Cardiac fibroblast (primary cell): Measurements from ENCODE around the gene MCM3AP.

ENCODE experiments used
- DNase-seq, 2 donors: peaks; one replicate each; pipeline versions ENCODE4 v3.0.0 to v3.0.0-alpha.2; 2010; ENCODE audit warnings: low read depth in 2 of 2
- H3K4me3 ChIP-seq, 2 donors: replicated peaks in 1 of 2; 1 replicate in 1 of 2; 2 replicates in 1 of 2; pipeline ENCODE4 v1.5.1; 2011; ENCODE audit warnings: low read depth in 2 of 2, low read length in 2 of 2, mild to moderate bottlenecking in 2 of 2, moderate library complexity in 1 of 2
- CTCF ChIP-seq: IDR thresholded peaks from one replicate; pipeline ENCODE4 v1.5.1; 2011; ENCODE audit warnings: low read depth, mild to moderate bottlenecking, low read length, inconsistent platforms

The MCM3AP gene

DNA sequence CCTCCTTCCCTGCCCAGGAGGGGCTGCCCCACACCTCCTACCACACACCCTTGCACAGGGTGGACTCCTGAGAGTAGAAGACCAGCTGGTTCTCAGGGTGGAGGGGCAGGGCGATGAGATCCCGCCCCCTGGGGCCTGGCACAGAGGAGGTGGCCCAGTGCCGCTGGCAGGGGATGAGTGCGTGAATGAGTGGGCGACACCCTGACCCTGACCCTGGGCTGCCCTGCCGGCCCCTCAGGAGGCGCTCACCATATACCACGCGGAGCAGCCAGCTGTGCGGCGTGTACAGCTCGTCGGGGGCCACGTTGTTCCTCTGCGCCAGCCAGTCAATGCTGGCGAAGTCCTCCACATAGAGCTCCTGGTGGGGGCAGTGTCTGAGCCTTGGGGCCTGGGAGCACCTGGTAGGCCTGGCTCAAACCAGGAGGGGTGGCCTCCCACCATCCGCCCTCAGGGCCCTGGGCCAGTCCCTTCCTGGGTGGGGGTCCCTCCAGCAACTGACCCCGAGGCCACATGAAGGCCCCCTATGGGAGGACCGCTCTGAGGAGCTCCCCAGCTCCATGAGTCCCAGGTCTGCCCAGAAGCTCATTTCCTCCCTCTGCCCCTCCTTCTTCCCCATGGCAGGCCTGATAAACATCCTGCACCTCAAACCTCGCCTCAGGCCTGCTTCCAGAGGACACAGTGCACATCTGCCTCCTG is 69.8 kb downstream of the MCM3AP start:
- H3K4me3 ChIP-seq = no peak overlapping the region
- DNase-seq = no peak
- TF ChIP-seq CTCF = no peak

DNA sequence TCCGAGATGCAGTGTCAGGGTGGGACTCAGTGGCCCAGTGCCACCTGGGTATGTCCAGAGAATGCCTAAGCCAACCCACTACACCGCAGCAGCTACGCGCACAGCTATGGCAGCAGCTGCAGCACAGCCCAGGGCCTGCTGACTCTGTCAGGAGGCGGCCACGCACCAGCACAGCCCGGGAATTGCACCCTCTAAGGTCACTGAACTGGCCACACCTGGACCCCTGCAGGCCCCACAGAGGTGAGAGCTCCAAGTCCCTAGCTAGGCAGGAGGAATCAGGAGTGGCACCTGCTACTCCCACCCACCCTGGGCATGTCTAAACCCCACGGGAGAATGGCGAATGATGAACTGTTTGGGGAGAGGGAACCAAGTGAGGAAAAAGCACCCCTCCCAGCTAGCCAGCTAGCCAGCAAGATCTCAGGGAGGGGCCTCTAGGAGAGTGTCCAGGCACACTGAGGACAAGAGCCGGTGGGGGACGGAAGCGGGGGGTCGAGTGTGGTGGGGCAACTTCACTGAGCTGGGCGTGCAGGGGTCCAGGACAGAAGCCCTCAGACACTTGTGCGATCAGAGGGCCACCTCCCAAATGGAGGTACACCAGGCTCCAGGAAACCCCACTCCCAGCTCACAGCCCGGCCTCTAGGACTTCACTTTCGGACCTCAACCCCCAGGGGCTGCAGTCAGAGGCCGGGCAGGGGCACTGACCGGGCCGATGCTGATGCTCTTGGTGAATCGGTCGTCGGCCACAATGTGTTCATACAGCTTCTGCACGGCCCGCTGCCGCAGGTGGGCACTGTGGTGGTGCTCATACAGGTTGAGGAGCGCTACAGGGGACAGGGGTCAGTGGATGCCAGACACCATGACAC is 70.7 kb downstream of the MCM3AP start:
- DNase-seq = no peak
- no peak for TF ChIP-seq CTCF
- no peak overlapping the region for H3K4me3 ChIP-seq

DNA sequence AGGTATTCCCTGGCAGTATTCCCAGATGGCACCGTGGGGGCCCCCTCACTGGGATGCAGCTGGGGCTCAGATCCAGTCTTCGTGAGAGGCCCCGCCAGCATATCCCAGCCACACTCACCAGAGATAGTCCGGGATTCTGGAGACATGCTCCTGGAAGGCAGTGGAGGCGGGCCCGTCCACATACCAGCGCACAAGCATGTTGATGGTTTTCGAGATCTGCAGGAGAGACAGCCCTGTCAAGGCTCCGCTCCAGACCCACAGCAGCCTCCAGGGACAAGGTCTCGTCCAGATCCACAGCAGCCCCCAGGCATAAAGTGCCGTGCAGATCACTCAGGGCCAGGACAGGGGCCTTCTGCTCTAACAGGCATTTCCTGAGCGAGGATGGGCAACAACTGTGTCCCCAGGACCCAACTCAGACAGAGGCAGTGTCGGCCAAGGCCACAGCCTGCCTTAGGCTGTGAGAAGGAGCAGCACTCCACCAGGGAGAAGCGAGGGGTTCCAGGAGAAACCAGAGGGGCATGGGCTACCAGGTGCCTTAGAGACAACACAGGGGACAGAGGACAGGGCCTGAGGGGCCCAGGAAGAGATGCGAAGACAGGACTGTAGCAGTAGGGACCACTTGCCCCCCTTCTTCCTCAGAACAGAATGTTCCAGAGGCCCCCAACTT is 71.7 kb downstream of the MCM3AP start:
- no peak for TF ChIP-seq CTCF
- no peak overlapping the region for H3K4me3 ChIP-seq
- DNase-seq = no peak

DNA sequence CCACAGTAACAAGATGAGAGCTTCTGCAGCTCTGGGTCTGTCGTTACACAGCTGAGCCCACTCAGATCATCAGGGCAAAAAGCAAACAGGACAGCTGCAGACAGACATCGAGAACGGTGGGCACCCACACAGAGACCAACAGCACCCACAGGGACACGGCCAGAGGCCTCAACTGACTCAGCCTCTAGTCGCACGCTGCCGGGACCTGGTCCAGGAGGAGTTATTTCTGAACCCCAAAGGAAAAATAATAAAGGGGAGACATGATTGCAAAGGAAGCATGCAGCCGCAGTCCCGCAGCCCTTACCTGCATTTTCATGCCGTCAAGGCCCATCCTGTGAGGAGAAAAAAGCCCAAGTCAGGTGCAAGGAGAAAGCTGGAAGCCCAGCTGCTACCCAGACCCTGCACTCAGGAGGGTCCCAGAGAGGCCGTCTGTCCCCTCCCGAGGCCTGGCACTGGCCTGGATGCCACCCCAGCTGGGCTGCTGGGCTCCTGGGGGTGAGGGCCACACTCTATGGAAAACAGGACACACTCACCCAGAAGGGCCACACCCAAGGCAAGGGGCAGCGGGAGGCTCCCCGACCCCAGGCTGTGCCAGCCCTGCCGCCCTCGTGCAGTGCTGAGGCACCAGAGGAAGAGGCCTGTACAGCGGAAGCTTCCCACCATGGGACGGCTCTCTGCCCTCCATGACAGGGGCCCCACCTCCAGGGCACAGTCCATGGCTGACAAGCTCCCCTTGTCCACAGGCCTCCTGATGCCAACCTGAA is 72.5 kb downstream of the MCM3AP start:
- no peak for DNase-seq
- no peak for TF ChIP-seq CTCF
- no peak overlapping the region for H3K4me3 ChIP-seq

GRCh38 chr21:46211786-46212720 is 73.4 kb downstream of the MCM3AP start:
- TF ChIP-seq CTCF = no peak
- no peak overlapping the region for H3K4me3 ChIP-seq
- no peak for DNase-seq

GRCh38 chr21:46211376-46211775 is 74.0 kb downstream of the MCM3AP start:
- no peak for TF ChIP-seq CTCF
- H3K4me3 ChIP-seq = no peak overlapping the region
- DNase-seq = no peak
